IPS DF 6.9 (cell line): ENCODE results near the gene PAPPA2.

Source experiments
- DNase-seq: peaks from one replicate; pipeline ENCODE4 v3.0.0-alpha.2; 2013; ENCODE audit warnings: low read depth, low spot score
- H3K27ac ChIP-seq: one replicate; pipeline ENCODE4 v1.5.1; 2013; ENCODE audit warnings: low read length, control low read depth
- H3K27me3 ChIP-seq: 2 replicates; pipeline ENCODE4 v1.6.1; 2013; ENCODE audit warnings: mild to moderate bottlenecking, low read length; ENCODE audit not compliant: control insufficient read depth, insufficient read depth
- H3K36me3 ChIP-seq: 2 replicates; pipeline ENCODE4 v1.6.1; 2013; ENCODE audit warnings: low read length; ENCODE audit not compliant: control insufficient read depth, insufficient read depth
- H3K4me1 ChIP-seq: 2 replicates; pipeline ENCODE4 v1.6.1; 2013; ENCODE audit warnings: low read length; ENCODE audit not compliant: control insufficient read depth, insufficient read depth
- H3K4me3 ChIP-seq: 2 replicates; pipeline ENCODE4 v1.5.1; 2013; ENCODE audit warnings: mild to moderate bottlenecking, low read length
- H3K9me3 ChIP-seq: 2 replicates; pipeline ENCODE4 v1.6.1; 2013; ENCODE audit warnings: low read length, inconsistent platforms; ENCODE audit not compliant: control insufficient read depth, insufficient read depth
- WGBS: extraction: QIAGEN DNeasy Blood & Tissue Kit; methylation state at CpG from one replicate; pipeline ENCODE4 v1.1.7; 2013; ENCODE audit warnings: mixed read lengths, missing lambda C conversion rate; ENCODE audit not compliant: insufficient read length, insufficient coverage; 5-methylcytosine and 5-hydroxymethylcytosine counted together

Gene PAPPA2

DNA sequence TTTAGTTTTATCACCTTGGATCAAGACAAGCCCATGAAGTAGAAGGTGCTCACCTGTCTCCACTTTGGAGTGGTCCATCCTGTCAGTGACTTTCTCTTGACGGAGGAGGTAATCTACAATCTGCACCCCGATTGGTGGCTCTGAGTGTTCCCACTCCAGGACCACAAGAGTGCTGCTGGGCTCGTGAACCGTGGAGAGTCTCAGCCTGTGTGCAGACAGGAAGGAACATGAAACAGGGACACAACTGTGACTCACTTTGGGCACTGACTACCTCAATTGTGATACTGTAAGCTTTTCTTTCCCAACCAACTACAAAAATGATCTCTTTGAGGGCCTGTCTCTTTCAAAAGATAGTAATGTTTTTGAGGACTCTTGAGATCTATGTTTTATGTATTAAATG is 421.3 kb downstream of the PAPPA2 start:
- Histone ChIP-seq H3K4me3 (no peak overlapping the region), H3K27me3 (no peaks in the 10 kb centered on the region), H3K9me3 (no peaks in the 10 kb centered on the region), H3K27ac (no peak overlapping the region), H3K4me1 (no peaks in the 10 kb centered on the region), H3K36me3 (no peaks in the 10 kb centered on the region)
- DNase-seq, result no peak
- WGBS, result no CpG with 5 or more reads among the region's 4 CpGs

DNA sequence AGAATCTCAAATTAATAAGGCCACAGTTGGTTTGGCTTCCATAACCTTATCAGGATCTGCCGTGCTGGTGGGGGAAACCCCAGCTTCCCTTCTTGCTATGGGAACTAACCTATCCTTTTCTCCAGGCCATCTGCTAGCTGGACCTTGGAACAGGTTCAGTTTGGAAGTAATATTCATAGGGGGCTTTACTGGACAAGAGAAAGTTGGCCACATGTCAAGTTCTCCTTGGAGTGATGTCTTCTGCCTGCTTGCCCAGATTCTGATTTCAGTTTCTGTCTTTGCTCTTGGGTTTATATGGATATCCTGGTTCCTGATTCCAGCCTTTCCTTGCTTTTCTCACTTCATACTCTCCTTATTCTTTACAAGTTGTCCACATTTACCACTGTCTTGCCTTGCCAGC is 421.9 kb downstream of the PAPPA2 start:
- WGBS, result no CpG with 5 or more reads among the region's 1 CpG
- Histone ChIP-seq H3K9me3 (no peaks in the 10 kb centered on the region), H3K27me3 (no peaks in the 10 kb centered on the region), H3K36me3 (no peaks in the 10 kb centered on the region), H3K4me1 (no peaks in the 10 kb centered on the region), H3K27ac (no peak overlapping the region), H3K4me3 (no peak overlapping the region)
- DNase-seq, result no peak

DNA sequence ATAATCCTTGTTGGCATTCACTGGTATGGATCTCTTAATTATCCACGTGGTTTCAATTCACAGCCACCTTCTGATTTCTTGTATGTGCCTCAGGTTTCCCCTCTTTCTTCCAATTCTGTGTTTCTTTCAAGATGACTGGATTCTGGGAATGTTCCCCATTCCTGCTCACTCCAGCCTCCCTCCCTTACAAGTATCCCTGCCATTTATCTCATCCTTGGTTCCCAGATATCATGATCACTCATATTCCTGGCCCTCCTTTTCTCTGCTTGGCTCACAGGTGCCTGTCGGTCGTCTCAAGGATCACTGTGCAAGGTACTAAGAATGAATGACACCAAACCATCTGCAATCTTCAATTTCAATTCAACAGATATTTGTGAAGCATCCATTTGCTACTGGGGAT is 422.4 kb downstream of the PAPPA2 start:
- H3K36me3 ChIP-seq, result no peaks in the 10 kb centered on the region
- DNase-seq, result no peak
- WGBS, result no CpG with 5 or more reads among the region's 3 CpGs
- H3K27ac ChIP-seq, result no peak overlapping the region
- no peaks in the 10 kb centered on the region for H3K9me3 ChIP-seq
- no peaks in the 10 kb centered on the region for H3K4me1 ChIP-seq
- H3K27me3 ChIP-seq, result no peaks in the 10 kb centered on the region
- no peak overlapping the region for H3K4me3 ChIP-seq

DNA sequence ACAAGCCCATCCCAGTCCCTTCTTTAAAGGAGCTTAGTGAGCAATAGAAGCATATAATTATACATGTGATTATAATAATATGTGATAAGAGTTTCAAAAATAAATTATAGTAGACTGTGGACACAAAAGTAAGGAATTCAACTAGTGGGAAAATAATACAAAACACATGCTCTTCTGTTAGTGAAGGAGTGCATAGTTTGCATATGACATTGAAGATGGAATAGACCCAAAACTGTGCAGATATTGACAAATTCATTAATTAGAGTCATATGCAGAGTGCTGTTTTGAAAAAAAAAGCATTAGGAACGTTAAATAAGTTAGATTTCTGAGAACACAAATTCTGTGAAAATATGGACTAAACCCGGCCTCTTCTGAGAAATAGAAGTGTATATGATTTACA is 422.8 kb downstream of the PAPPA2 start:
- Histone ChIP-seq H3K4me1 (no peaks in the 10 kb centered on the region), H3K27ac (no peak overlapping the region), H3K36me3 (no peaks in the 10 kb centered on the region), H3K4me3 (no peak overlapping the region), H3K9me3 (no peaks in the 10 kb centered on the region), H3K27me3 (no peaks in the 10 kb centered on the region)
- DNase-seq, result no peak
- WGBS, result no CpG with 5 or more reads among the region's 2 CpGs

DNA sequence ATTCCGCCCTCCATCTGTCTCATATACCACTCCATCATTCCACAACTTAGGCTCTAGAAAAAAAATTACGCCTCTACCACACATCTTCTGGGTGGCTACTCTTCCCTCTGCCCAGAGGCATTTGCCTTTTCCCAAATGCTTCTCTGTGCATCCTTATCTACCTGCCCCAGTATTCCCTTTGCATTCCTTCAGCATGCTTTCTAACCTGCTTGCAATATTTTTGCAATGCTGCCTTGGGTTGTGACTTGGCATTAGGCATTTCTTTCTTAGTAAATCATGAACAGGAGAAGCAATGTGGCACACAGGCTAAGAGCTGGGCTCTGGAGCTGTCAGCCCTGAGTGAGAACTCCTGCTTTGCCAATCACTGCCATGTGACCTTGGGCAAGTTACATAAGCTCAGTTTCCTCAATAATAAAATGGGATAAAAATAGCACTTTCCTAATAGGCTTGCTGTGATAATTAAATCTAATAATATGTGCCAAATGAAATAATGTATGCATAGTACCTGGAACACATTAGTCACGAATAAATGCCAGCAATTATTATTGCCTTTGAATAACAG is 425.6 kb downstream of the PAPPA2 start:
- 100% methylated on average over 2 of the region's 3 CpGs for WGBS
- H3K27me3 ChIP-seq, result no peaks in the 10 kb centered on the region
- H3K4me1 ChIP-seq, result no peaks in the 10 kb centered on the region
- no peaks in the 10 kb centered on the region for H3K36me3 ChIP-seq
- no peak overlapping the region for H3K27ac ChIP-seq
- H3K9me3 ChIP-seq, result no peaks in the 10 kb centered on the region
- no peak for DNase-seq
- H3K4me3 ChIP-seq, result no peak overlapping the region

DNA sequence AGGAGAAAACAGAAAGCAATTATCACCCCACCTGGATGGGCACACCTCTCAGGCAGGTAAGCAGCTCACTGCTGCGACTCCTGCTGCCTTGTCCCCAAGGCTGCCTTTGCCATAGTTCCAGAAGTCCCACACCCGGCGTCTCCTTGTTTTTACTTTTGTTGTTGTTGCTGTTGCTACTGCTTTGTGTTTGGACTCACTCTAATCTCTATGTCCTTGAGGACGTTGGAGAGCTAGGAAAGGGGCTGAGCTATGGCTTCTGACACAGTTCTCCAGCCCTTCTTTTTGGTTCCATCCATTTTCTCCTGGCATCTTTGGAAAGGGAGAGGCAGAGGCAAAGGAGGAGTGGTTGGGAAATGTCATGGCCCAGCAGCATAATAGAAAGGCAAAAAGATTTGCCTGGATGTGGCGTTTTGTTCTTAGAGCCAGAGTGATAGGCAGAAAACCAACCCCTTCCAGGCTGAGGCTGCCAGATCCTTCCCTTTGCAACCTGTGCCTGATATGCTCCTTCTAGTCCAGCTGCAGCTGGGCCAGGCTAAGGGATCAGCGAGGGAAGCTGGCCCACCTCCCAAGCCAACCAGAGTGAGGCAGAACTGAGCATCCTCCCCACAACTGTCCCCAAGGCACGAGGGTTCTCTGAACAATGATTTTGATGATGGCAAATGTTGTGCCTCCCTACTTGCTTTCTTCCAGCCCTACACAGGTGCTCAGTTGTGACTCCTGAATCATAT is 430.8 kb downstream of the PAPPA2 start:
- H3K4me1 ChIP-seq, result no peaks in the 10 kb centered on the region
- H3K4me3 ChIP-seq, result no peak overlapping the region
- H3K9me3 ChIP-seq, result no peaks in the 10 kb centered on the region
- no peak for DNase-seq
- no peaks in the 10 kb centered on the region for H3K36me3 ChIP-seq
- WGBS, result no CpG with 5 or more reads among the region's 7 CpGs
- H3K27me3 ChIP-seq, result no peaks in the 10 kb centered on the region
- H3K27ac ChIP-seq, result no peak overlapping the region

DNA sequence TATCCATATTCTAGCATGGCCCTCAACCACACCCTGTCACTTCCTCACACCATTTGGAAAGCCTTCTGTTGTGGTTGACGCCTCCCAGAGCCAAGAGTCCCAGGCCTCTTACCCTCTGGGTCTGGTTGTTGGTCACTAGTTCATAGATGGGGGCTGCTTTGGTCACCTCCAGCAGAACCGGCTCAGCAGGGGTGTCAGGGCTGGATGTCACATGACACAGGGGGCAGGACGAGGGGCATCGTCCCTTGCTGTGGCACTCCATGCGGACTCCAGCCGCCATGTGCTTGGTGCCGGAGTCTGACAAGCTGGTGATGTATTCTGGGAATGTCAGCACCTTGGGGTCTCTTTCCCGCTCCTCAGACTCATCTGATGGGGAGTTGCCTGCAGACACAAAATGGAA is 431.5 kb downstream of the PAPPA2 start:
- WGBS, result no CpG with 5 or more reads among the region's 8 CpGs
- no peaks in the 10 kb centered on the region for H3K36me3 ChIP-seq
- H3K4me3 ChIP-seq, result no peak overlapping the region
- no peak overlapping the region for H3K27ac ChIP-seq
- no peaks in the 10 kb centered on the region for H3K9me3 ChIP-seq
- H3K4me1 ChIP-seq, result no peaks in the 10 kb centered on the region
- no peaks in the 10 kb centered on the region for H3K27me3 ChIP-seq
- no peak for DNase-seq
